Fibroblast of skin of right biceps (primary cell): ENCODE results near the gene UGDH.
"Not testable (repeated sequence)": the region's sequence is repeated elsewhere in the genome, so short reads cannot be mapped to it uniquely, and the experiment has no call there.

Experiments
- DNase-seq: peaks from one replicate; pipeline ENCODE4 v3.0.0-alpha.2; 2013

The UGDH gene

GRCh38 chr4:39528061-39528465 lies 824 bp upstream of the UGDH start:
- DNase-seq: no peak

- DNase-seq: no peak
Observed at GRCh38 chr4:39526765-39527295, 409 bp downstream of the UGDH start.

- no peak for DNase-seq
Observed at GRCh38 chr4:39525822-39526690, 1.2 kb downstream of the UGDH start.

GRCh38 chr4:39524161-39524957 lies 2.9 kb downstream of the UGDH start:
- DNase-seq: peak; percentile 14

- DNase-seq: no peak
Observed at GRCh38 chr4:39522068-39522467, 5.2 kb downstream of the UGDH start.

- DNase-seq: peak; percentile 82
Observed at GRCh38 chr4:39521253-39521919, 5.9 kb downstream of the UGDH start.

GRCh38 chr4:39518484-39518883 lies 8.8 kb downstream of the UGDH start:
- no peak for DNase-seq

GRCh38 chr4:39516407-39516966 lies 10.8 kb downstream of the UGDH start:
- no peak for DNase-seq

GRCh38 chr4:39515669-39516401 lies 11.4 kb downstream of the UGDH start:
- not testable (repeated sequence) for DNase-seq

- no peak for DNase-seq
Observed at GRCh38 chr4:39514888-39515401, 12.3 kb downstream of the UGDH start.

- not testable (repeated sequence) for DNase-seq
Observed at GRCh38 chr4:39514266-39514665, 13.0 kb downstream of the UGDH start.

GRCh38 chr4:39510348-39510929 lies 16.8 kb downstream of the UGDH start:
- DNase-seq: no peak

GRCh38 chr4:39505581-39505980 lies 21.7 kb downstream of the UGDH start:
- DNase-seq: no peak

GRCh38 chr4:39504538-39504937 lies 22.7 kb downstream of the UGDH start:
- DNase-seq: no peak

- peak; percentile 54 for DNase-seq
Observed at GRCh38 chr4:39502664-39503035, 24.6 kb downstream of the UGDH start.

GRCh38 chr4:39502019-39502663 lies 25.1 kb downstream of the UGDH start:
- peak; percentile 92 for DNase-seq

GRCh38 chr4:39498727-39499020 lies 28.6 kb downstream of the UGDH start:
- no peak for DNase-seq

GRCh38 chr4:39497909-39498726 lies 29.1 kb downstream of the UGDH start:
- no peak for DNase-seq

- no peak for DNase-seq
Observed at GRCh38 chr4:39495446-39496213, 31.6 kb downstream of the UGDH start.
